ENCODE data around the gene SAP30BP. TPM values are rescaled to one million over a fixed set of nuclear protein-coding genes. Genes with fewer than 3 reads are reported as not detected.

Gene SAP30BP
- total and polyA plus RNA-seq, 2 of the 13 experiments (the other 11 are each of a cell fraction or from before 2014, with no cell fraction given) = 67.7 to 99.4 TPM

DNA sequence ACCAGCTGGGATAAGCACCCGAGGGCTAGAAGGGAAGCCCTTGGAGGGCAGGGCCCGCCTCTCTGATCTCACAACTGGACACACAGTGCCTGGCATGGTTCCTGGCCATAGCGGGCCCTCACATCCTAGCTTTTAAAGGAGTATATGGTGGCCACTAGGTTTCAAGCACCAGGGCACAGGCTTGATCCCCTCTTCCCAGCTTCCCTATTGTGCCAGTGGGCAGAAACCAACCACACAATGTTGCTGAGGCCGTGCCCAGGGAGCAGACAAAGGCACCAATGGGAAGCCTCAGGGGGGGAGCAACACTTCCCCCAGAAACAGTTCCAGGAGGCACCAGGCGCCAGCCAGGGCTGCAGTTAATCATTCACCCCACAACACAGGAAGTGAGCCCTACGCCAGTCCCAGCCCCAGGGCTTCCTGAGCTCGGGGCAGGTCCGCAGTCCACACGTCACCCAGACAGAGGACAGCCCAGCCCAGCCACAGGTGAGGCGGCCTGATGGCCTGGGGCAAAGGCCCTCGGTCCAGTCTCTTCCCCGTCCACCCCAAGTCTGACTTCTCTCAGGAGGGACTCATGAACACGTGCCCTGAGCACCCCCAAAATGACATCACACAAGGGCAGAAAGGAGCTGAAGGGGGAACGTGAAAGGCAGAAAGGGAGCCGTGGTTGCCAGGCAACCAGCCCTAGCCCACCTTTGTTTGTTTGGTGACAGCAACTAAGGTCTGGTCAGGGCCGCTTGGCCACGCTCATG lies 21.1 kb upstream of the SAP30BP start (continued):
- TF ChIP-seq, protein P1, sequence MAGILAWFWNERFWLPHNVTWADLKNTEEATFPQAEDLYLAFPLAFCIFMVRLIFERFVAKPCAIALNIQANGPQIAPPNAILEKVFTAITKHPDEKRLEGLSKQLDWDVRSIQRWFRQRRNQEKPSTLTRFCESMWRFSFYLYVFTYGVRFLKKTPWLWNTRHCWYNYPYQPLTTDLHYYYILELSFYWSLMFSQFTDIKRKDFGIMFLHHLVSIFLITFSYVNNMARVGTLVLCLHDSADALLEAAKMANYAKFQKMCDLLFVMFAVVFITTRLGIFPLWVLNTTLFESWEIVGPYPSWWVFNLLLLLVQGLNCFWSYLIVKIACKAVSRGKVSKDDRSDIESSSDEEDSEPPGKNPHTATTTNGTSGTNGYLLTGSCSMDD (CRISPR knock-in tag; IDR thresholded peaks at IDR 0.05) = no peak
- TF ChIP-seq ZNF350 (CRISPR knock-in tag; IDR thresholded peaks at IDR 0.05; ENCODE audit: borderline replicate concordance, low read depth) (peak; percentile 98), ZNF232 (CRISPR knock-in tag; IDR thresholded peaks at IDR 0.05; ENCODE audit: borderline replicate concordance) (peak; percentile 73; the same call in 1 of the 2 replicates), ZNF343 (CRISPR knock-in tag; IDR thresholded peaks at IDR 0.05) (no peak), ZNF326 (CRISPR knock-in tag; IDR thresholded peaks at IDR 0.05; ENCODE audit: borderline replicate concordance) (peak; percentile 19; the same call in 1 of the 2 replicates), KMT2B (CRISPR knock-in tag; IDR thresholded peaks at IDR 0.05) (peak; percentile 55; the same call in 1 of the 2 replicates), NFATC3 (CRISPR knock-in tag; IDR thresholded peaks at IDR 0.05) (peak; percentile 83; the same call in 1 of the 2 replicates), WIZ (CRISPR knock-in tag; IDR thresholded peaks at IDR 0.05) (no peak), HOXA3 (CRISPR knock-in tag; IDR thresholded peaks at IDR 0.05) (peak; percentile 86), JDP2 (CRISPR knock-in tag; IDR thresholded peaks at IDR 0.05; ENCODE audit: borderline replicate concordance) (no peak), KAT8 (CRISPR knock-in tag; IDR thresholded peaks at IDR 0.05) (peak; percentile 87), ARNT2 (CRISPR knock-in tag; IDR thresholded peaks at IDR 0.05; ENCODE audit: low read depth) (no peak), ZNF44 (CRISPR knock-in tag; IDR thresholded peaks at IDR 0.05) (peak; percentile 97), ZFP90 (CRISPR knock-in tag; IDR thresholded peaks at IDR 0.05; ENCODE audit: borderline replicate concordance) (peak; percentile 95; the same call in 1 of the 2 replicates), TEAD3 (CRISPR knock-in tag; optimal IDR thresholded peaks at IDR 0.05; ENCODE audit: borderline replicate concordance) (peak; percentile 41), RBM39 (IDR thresholded peaks at IDR 0.05; ENCODE audit: low read depth, low read length, poor library complexity, severe bottlenecking) (peak; percentile 52), ZC3H13 (CRISPR knock-in tag; IDR thresholded peaks at IDR 0.05) (0 out of 2 replicates have a peak, but pooled peaks have one; percentile 57), HNRNPL (IDR thresholded peaks at IDR 0.05; ENCODE audit: low read depth, low read length) (peak; percentile 99)
- TF ChIP-seq, protein P2, sequence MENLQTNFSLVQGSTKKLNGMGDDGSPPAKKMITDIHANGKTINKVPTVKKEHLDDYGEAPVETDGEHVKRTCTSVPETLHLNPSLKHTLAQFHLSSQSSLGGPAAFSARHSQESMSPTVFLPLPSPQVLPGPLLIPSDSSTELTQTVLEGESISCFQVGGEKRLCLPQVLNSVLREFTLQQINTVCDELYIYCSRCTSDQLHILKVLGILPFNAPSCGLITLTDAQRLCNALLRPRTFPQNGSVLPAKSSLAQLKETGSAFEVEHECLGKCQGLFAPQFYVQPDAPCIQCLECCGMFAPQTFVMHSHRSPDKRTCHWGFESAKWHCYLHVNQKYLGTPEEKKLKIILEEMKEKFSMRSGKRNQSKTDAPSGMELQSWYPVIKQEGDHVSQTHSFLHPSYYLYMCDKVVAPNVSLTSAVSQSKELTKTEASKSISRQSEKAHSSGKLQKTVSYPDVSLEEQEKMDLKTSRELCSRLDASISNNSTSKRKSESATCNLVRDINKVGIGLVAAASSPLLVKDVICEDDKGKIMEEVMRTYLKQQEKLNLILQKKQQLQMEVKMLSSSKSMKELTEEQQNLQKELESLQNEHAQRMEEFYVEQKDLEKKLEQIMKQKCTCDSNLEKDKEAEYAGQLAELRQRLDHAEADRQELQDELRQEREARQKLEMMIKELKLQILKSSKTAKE (CRISPR knock-in tag; IDR thresholded peaks at IDR 0.05; ENCODE audit: borderline replicate concordance) = 0 out of 2 replicates have a peak, but pooled peaks have one; percentile 15
- TF ChIP-seq, protein P3, sequence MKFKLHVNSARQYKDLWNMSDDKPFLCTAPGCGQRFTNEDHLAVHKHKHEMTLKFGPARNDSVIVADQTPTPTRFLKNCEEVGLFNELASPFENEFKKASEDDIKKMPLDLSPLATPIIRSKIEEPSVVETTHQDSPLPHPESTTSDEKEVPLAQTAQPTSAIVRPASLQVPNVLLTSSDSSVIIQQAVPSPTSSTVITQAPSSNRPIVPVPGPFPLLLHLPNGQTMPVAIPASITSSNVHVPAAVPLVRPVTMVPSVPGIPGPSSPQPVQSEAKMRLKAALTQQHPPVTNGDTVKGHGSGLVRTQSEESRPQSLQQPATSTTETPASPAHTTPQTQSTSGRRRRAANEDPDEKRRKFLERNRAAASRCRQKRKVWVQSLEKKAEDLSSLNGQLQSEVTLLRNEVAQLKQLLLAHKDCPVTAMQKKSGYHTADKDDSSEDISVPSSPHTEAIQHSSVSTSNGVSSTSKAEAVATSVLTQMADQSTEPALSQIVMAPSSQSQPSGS (CRISPR knock-in tag; IDR thresholded peaks at IDR 0.05) = peak; percentile 67; the same call in 1 of the 2 replicates
- TF ChIP-seq, protein P4, sequence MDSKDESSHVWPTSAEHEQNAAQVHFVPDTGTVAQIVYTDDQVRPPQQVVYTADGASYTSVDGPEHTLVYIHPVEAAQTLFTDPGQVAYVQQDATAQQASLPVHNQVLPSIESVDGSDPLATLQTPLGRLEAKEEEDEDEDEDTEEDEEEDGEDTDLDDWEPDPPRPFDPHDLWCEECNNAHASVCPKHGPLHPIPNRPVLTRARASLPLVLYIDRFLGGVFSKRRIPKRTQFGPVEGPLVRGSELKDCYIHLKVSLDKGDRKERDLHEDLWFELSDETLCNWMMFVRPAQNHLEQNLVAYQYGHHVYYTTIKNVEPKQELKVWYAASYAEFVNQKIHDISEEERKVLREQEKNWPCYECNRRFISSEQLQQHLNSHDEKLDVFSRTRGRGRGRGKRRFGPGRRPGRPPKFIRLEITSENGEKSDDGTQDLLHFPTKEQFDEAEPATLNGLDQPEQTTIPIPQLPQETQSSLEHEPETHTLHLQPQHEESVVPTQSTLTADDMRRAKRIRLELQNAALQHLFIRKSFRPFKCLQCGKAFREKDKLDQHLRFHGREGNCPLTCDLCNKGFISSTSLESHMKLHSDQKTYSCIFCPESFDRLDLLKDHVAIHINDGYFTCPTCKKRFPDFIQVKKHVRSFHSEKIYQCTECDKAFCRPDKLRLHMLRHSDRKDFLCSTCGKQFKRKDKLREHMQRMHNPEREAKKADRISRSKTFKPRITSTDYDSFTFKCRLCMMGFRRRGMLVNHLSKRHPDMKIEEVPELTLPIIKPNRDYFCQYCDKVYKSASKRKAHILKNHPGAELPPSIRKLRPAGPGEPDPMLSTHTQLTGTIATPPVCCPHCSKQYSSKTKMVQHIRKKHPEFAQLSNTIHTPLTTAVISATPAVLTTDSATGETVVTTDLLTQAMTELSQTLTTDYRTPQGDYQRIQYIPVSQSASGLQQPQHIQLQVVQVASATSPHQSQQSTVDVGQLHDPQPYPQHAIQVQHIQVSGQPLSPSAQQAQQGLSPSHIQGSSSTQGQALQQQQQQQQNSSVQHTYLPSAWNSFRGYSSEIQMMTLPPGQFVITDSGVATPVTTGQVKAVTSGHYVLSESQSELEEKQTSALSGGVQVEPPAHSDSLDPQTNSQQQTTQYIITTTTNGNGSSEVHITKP (CRISPR knock-in tag; IDR thresholded peaks at IDR 0.05; ENCODE audit: low read depth) = peak; percentile 46; the same call in 1 of the 2 replicates
